ENCODE data around the gene MRTFA.
"Not testable (repeated sequence)": the region's sequence is repeated elsewhere in the genome, so short reads cannot be mapped to it uniquely, and the experiment has no call there.

The MRTFA gene

DNA sequence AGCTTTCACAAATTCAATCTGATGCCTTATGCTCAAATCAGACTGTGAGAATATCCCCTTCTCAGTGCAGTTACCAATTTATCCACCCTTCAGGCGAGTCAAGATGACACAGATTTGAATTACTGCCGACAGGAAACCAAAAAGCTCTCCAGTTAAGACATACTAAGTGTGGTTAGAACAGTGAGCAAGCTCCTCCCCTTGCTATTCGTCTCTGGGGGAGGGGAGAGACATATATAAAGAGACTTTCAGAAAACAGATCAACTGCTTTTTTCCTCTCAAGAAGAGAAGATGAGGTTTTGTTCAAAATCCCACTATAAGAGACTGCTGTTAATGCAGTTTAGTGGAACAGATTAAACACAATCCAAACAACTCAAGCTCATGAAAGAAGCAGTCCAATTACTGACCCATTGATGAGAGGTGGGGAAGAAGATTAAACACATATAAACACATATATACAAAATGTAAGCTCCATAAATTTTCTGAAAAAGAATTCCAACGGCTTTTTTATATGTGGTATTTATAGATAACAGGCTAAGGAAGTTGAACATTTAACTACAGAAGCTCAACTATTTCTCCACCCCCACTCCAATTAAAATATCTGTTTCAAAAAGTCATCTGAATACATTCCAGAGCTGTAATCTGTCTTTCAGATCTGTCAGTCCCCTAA, 102.7 kb downstream of the MRTFA start:
- Histone ChIP-seq H3K27me3 (replicated peaks; ENCODE audit: control insufficient read depth, insufficient read depth, low read length) (no peaks in the 10 kb centered on the region), H3K4me3 (replicated peaks; ENCODE audit: low read depth, low read length) (peak overlapping the region; percentile 61), H3K36me3 (ENCODE audit: control insufficient read depth, insufficient read depth, low read length) (no peaks in the 10 kb centered on the region)
- TF ChIP-seq, protein P1, sequence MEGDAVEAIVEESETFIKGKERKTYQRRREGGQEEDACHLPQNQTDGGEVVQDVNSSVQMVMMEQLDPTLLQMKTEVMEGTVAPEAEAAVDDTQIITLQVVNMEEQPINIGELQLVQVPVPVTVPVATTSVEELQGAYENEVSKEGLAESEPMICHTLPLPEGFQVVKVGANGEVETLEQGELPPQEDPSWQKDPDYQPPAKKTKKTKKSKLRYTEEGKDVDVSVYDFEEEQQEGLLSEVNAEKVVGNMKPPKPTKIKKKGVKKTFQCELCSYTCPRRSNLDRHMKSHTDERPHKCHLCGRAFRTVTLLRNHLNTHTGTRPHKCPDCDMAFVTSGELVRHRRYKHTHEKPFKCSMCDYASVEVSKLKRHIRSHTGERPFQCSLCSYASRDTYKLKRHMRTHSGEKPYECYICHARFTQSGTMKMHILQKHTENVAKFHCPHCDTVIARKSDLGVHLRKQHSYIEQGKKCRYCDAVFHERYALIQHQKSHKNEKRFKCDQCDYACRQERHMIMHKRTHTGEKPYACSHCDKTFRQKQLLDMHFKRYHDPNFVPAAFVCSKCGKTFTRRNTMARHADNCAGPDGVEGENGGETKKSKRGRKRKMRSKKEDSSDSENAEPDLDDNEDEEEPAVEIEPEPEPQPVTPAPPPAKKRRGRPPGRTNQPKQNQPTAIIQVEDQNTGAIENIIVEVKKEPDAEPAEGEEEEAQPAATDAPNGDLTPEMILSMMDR (IDR thresholded peaks at IDR 0.05; ENCODE audit: insufficient read depth, low read length, poor library complexity, severe bottlenecking) = no peak
- peak; percentile 25 for DNase-seq (ENCODE audit: extremely low read depth, insufficient read length)

DNA sequence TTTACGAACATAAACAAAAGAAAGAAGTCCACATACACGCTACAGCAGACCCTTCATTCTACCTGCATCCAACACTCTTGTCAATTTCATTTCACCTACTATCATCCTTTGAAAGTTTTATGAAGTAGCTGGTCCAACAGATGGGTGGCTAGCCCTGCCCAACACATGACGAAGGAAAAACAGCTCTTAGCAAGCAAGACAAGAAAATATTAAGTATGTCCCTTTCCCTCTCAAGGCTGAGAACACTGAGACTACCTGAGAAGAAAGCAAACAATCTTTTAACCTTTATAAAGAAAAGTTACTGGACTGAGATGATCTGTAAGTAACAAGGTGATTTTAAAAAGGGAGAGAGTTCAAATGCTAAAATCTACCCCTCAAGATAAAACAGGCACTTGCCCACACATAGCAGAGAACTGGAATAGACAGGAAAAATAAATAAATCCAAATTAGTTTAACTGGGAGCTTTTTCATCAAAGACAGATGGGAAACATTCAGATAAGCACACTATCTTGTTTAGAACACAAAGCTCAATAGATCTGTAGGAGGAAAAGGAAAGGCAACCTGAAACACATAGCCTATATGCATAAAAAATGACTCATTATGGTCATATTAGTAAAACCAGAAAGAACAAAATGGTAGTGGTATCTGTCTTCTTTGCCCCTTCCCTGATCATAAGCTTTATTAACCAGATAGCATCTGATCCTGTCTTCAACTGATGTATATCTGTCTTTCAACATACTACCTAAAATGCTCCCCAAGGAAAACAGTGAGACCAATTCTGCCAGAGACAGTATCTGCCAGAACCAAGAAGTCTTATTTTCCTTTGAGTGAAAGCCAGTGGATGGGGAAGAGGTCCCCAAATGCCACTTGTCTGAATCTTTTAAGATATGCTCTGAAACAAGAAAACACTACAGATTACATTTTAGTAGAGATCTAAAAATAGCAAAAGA, 104.3 kb downstream of the MRTFA start:
- Histone ChIP-seq H3K36me3 (ENCODE audit: control insufficient read depth, insufficient read depth, low read length) (no peaks in the 10 kb centered on the region; the same call in 1 of the 2 replicates), H3K27me3 (replicated peaks; ENCODE audit: control insufficient read depth, insufficient read depth, low read length) (no peaks in the 10 kb centered on the region), H3K4me3 (replicated peaks; ENCODE audit: low read depth, low read length) (peak overlapping the region; percentile 61)
- no peak for DNase-seq (ENCODE audit: extremely low read depth, insufficient read length)
- TF ChIP-seq, protein P1 (IDR thresholded peaks at IDR 0.05; ENCODE audit: insufficient read depth, low read length, poor library complexity, severe bottlenecking) = no peak

DNA sequence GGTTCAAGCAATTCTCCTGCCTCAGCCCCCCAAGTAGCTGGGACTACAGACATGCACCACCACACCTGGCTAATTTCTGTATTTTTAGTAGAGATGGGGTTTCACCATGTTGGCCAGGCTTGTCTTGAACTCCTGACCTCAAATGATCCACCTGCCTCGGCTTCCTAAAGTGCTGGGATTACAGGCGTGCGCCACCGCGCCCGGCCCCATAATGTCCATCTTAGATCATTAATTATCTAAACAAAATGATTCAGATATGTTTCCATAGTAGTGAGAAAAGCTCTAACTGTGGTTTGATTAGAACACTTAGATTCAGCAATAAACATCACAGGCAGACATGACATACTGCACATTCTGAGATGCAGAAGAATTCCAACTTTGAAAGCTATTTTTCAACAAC, 106.1 kb downstream of the MRTFA start:
- DNase-seq (ENCODE audit: extremely low read depth, insufficient read length); H3K36me3 ChIP-seq (ENCODE audit: control insufficient read depth, insufficient read depth, low read length); H3K4me3 ChIP-seq (replicated peaks; ENCODE audit: low read depth, low read length); H3K27me3 ChIP-seq (replicated peaks; ENCODE audit: control insufficient read depth, insufficient read depth, low read length): not testable (repeated sequence)

DNA sequence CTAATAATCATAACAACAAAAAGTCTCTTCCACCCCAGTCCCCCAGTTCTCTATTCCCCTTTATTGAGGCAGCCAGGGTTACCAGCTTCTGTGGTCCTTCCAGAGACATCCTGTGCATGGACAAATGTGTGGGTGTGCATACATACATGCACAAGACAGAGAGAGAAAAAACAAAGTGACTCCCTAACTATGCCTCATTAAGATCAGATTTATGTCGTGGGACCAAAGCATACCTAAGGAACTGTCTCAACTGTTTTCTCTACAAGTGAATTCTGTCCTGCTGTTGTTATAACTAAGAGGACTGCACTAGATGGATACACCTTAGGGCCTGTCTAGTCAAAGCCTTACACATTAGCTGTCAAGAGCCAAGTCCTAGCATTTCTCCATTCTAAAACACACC, 106.7 kb downstream of the MRTFA start:
- TF ChIP-seq, protein P1 (IDR thresholded peaks at IDR 0.05; ENCODE audit: insufficient read depth, low read length, poor library complexity, severe bottlenecking) = no peak
- Histone ChIP-seq H3K27me3 (replicated peaks; ENCODE audit: control insufficient read depth, insufficient read depth, low read length) (no peaks in the 10 kb centered on the region), H3K4me3 (replicated peaks; ENCODE audit: low read depth, low read length) (peak overlapping the region; percentile 16), H3K36me3 (ENCODE audit: control insufficient read depth, insufficient read depth, low read length) (no peaks in the 10 kb centered on the region; the same call in 1 of the 2 replicates)
- no peak for DNase-seq (ENCODE audit: extremely low read depth, insufficient read length)

DNA sequence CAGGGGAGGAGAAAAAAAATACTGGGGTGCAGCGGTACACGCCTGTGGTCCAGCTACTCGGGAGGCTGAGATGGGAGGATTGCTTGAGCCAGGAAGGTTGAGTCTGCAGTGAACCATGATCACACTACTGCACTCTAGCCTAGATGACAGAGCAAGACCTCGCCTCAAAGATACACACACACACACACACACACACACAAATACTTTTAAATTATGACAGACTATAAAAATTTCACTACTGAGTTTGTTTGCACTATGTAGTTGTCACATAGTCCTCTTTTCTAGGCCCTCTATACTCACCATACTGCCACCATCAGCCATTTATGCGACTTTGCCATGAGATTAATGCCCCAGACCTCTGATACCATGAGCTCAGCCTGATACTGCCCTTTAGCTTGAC, 109.6 kb downstream of the MRTFA start:
- TF ChIP-seq, protein P1 (IDR thresholded peaks at IDR 0.05; ENCODE audit: insufficient read depth, low read length, poor library complexity, severe bottlenecking) = no peak
- H3K4me3 ChIP-seq (replicated peaks; ENCODE audit: low read depth, low read length) = no peak overlapping the region

DNA sequence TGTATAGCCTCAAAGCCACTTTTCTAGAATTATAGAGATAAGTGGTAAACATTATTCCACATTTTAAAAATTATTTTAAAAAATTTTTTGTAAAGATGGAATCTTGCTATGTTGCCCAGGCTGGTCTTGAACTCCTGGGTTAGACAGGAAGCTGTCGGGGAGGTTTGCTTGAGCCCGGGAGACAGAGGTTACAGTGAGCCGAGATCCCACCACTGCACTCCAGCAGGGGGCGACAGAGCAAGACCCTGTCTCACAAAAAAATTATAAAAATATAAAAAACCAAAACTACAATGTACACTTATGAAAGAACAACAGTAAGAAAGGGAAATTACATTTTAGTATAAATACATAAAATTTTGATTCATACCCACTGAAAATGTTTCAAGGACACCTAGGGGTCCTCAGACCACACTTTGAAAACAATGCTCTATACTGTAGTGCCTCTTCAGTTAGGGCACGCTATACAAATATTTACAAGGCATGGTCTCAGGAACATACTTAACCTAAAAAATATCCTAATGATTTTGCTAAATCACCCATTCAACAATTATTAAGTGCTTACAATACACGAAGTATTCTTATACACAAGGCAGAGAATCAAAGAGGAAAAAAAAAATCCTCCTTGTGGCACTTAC, 111.2 kb downstream of the MRTFA start:
- H3K36me3 ChIP-seq (ENCODE audit: control insufficient read depth, insufficient read depth, low read length) = no peaks in the 10 kb centered on the region; the same call in none of the 2 replicates
- H3K27me3 ChIP-seq (replicated peaks; ENCODE audit: control insufficient read depth, insufficient read depth, low read length) = no peaks in the 10 kb centered on the region
- TF ChIP-seq, protein P1 (IDR thresholded peaks at IDR 0.05; ENCODE audit: insufficient read depth, low read length, poor library complexity, severe bottlenecking) = peak; percentile 83
- DNase-seq (ENCODE audit: extremely low read depth, insufficient read length) = no peak
- no peak overlapping the region for H3K4me3 ChIP-seq (replicated peaks; ENCODE audit: low read depth, low read length)

More for the DNA sequence above, 109.6 kb downstream of the MRTFA start:
- Histone ChIP-seq H3K36me3 (ENCODE audit: control insufficient read depth, insufficient read depth, low read length) (no peaks in the 10 kb centered on the region; the same call in none of the 2 replicates), H3K27me3 (replicated peaks; ENCODE audit: control insufficient read depth, insufficient read depth, low read length) (no peaks in the 10 kb centered on the region)
- no peak for DNase-seq (ENCODE audit: extremely low read depth, insufficient read length)

Data from GM06990 (cell line).